NCI-H510A treated with DMSO at 0.1 percent for 48 hours (cell line): Measurements from ENCODE around the gene GNPDA1.
A peak's percentile ranks its signal among the peaks of the same experiment; 100 is the strongest.

ENCODE experiments used
- DNase-seq: peaks from one replicate; lab custom pipeline; 2025; lab: John Stamatoyannopoulos, UW

The GNPDA1 gene

DNA sequence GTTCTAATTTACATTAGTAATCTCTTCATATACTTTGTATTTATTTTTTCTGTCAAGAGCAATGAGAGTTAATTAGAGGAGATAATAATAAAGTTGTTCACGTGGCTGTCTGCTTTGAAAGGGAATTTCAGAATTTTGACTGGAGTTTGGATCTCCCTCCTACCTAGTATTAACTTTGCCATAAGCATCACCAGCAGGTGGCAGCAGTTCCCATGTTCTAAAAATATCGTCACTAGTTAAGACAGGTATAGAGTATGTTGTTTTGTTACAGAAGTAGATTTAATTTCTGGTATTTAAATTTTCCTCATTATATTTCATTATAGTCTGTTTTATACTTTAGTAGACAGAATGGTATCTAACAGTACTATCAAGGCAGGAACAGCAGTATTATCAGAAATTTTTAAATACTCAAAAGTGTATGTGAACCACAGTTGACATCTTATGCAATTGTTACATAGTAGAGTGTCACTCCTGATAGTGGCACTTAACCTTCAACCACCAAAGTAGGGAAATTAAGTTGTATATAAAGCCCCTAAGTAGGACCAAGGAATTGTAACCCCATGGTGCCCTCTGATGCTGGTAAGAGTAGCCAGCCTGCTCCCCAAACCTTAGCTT lies 20.4 kb downstream of the GNPDA1 start:
- DNase-seq: peak; percentile 27

DNA sequence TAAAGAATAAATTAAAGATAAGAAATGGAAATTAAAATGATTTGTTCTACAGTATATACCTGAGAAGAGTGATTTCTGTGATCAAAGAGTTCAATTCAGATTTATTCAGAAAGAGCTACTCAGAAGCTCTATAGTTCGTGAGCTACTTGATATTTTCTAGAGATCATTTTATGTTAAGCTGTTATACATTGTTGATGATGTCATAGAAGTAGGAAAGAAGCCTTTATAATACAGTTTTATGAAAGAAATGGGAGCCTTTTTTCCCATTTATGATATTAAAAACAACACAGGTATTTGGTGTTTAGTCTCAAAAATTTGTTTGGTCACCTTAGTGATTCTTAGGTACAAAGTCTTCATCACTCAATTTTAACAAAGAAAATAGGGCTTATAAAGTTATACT lies 23.1 kb downstream of the GNPDA1 start:
- no peak for DNase-seq

DNA sequence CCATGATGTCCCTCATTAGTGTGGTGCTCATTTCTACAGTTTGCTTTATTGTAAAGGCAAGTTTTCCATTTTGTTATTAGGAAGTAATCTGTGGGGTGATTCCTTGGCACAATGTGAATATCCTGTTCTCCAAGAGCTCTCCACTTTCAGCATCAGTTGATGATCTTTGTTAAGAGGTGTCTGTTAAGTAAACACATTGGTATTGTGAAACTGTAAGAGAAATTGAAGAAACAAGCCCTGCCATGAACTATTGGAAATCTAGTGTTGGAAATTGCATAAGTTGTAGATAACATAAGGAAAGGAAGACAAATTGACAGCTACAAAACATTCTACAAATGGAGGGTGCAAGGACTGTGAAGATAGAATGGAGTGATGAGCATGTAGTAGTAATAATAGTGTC lies 26.8 kb downstream of the GNPDA1 start:
- DNase-seq: no peak

DNA sequence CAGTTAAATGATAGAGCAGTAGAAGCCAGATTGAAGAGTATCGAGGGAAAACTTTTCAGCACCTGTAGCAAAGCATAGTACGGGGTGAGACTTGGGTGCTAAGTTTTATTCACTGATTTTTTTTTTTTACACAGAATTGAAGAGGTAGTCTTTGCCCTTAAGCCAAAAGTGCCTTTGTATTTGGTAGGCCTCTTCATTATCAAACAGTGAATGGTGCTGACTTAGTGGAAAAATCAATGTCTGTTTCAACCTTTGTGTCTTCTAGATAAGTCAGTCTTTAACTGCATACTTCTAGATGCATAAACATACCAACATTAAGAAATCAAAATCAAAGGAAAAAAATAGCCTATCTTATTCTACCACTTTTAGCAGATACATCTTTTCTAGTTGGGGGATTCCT lies 30.2 kb downstream of the GNPDA1 start:
- no peak for DNase-seq

DNA sequence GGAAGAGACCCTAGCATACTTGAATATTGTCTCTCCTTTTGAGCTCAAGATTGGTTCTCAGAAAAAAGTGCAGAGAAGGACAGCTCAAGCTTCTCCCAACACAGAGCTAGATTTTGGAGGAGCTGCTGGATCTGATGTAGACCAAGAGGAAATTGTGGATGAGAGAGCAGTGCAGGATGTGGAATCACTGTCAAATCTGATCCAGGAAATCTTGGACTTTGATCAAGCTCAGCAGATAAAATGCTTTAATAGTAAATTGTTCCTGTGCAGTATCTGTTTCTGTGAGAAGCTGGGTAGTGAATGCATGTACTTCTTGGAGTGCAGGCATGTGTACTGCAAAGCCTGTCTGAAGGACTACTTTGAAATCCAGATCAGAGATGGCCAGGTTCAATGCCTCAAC lies 34.4 kb downstream of the GNPDA1 start:
- DNase-seq: no peak

DNA sequence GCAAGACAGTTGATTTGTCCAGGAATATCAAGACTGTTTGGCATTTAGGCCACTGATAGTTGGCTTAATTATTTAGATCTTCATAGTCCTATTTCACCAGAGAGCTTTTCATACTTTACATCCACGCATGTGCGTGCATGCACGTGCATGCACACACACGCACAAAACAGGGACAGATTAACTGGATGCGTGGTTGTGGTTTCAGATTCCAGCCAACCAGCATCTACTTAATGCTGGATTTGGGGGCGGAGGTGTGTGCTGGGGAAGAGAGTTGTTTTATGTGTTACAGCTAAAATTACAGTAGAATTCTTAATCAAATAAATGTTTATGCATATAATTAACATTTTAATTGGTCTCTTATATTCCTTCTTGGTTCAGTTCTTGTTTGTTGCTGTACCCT lies 36.7 kb downstream of the GNPDA1 start:
- DNase-seq: no peak

DNA sequence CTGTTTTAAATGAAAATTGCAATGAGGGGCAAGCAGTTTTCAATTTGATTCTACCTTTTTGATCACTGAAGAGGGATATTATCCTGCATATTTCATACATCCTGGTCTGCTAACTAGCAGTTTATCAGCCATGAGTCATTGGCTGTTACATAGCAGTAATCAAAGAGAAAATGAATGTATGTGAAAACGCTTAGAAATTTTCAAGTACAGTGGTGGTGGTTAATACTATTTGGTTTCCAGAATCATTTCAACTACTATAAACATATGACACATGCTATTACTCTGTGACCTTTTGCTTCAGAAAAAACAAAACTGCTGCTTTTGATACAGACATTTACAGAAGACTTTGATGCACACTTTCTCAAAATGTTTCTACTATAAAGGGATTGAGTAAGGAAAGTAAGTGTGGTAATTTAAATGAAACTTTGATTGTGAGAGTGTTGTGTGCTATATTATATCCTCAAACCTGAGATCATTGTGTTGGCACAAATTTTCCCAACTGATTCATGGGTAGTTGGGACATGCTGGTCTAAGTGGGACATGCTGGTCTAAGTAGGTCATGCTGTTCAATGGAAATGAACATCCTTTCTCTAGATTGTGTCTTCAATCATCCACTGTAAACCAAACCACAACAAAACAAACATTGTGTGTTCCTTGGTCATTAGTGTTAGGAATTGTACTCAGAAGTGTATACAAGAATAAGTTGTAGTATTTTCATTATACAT lies 38.8 kb downstream of the GNPDA1 start:
- no peak for DNase-seq

DNA sequence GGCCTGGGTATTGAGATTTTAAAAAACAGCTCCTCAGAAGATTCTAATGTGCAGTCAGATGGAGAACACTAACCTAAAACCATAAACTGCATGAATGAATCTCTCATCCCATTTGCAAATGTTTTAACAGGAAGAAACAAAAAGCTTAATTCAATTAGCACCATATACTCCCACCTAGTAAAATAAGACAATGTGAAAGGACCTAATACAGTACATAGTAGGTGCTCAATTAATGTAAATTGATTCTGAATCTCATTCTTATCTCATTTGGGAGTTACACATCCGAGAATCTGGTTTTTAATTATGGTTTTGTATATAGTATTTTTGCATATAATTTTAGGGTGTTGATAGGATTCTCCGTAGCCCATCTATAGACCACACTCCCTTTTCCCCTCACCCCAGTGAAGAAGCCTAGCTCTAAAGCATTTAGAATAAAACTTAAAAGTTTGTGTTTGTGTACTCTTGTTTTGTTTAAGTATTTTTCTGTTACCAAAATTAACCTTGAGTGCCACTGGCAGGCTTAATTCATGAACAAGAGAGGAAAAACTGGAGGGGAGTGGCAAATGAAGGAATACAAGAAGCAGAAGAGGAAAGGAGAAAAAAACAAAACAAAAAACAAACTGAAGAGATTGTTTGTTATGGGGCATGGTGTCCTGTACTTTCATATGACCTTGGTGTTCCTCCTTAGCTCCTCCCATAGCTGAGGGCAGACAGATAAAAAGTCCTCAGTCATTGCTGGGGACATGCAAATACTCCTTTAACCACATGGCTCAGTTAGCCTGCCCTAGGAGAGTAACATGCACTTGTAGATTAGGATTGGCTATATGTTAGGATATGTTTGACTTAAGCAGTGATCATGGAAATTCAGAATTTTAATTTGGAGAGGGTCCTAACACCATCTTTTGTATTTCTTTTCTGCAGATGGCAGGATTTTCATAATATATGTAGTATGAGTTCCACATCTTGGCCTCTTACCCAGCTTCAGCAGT lies 42.8 kb downstream of the GNPDA1 start:
- DNase-seq: peak; percentile 1

DNA sequence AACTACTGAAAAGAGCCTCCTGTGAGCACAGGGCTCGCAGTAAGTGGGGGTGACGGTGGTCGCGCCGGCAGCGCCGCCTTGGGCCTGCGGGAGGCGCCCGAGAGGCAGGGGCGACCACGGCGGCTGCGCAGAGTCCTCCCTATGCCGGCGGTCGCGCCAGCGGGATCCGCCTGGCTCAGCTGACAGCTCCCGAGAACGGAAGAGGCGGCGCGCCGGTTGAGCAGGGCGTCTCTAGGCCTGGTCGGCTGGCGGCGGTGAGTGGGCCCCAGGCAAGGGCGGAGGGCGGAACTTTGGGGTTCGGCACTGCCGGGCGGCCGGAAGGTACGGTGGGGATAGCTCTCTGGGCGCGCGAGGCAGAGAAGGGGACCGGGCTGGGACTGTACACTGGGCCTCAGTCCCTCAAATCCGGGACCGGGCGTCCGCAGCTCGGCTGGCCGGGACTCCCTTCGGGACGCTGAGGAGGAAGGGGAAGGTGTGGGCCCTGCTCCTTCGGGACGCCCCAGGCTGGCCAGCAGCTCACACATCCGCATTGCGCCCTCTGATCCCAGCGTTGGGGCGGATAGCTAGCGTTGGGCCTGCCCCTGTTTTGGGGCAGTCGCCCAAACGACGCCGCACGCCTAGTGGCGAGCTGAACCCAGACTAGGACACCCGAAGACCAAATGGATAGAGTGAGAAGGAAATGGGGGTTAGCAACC lies 43.8 kb downstream of the GNPDA1 start, which contains the start of gene RNF14:
Gene RNF14, plus strand, starts transcription at position 192 of the 695 bp plus-strand sequence. CDS start 4,484 bp downstream, outside the sequence.
- DNase-seq: peak; percentile 75

DNA sequence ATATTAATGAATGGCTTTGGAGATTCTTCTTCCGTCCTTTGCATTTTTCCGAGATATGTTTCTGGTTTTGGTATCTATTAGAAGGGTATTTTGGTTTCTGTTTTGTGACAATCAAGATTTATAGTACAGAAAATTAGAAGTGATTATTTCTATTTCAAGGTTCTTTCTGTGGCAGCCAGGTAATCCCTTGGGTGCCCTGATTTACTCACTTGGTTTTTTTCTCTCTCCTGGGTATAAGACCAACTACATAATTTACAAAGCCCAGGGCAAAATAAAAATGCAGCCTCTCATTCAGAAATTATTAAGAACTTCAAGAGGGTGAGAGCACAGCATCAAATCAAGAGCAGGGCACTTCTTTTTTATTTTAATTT lies 45.9 kb downstream of the GNPDA1 start:
- DNase-seq: no peak

DNA sequence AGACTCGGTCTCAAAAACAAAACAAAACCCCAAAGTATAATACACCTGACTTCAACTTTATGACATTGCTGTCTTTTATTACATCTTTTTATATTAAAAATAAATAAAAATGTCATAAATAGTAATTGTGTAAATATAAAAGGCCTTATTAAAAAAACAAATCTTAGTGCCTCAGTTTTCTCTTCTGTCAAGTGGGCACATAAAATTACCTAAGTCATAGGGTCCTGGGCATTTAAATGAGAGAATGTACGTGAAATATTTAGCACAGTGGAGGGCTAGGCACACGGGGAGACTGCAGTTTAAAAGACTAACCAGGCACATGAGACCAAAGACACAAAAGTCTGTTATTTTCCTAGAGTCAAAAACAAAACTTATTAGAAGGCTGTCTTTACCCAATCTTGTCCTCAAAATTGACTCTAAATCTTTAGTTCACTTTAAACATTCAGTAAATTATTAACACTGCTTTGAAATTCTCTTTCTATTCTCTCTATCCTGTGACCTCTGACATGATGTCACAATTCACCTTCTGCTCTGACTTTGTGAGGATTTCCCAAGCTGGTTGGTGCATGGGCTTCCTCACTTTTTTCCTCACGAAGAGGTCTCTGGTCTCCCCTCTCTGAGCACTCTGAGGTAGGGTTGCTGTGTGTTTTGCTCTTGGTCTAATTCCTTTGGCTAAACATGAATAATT lies 46.4 kb downstream of the GNPDA1 start:
- no peak for DNase-seq

DNA sequence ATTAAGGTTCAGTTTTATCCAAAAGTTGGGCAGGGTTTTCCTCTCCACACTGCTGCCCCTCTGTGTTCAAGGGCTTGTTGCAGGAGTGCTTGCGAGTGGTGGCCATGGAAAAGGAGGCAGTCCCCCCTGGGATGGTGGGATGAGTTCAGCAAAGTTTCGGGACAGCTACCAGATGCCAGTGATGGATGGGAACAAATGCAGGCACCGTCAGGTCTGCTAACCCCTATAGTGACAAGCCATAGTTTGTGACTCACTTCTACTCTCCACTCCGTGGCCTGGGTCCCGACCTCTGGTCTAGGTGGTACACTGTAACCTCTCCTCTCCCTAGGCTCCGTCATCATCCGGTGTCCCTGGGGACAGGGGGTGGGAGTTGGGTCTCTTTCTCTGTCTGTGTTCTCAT lies 47.8 kb downstream of the GNPDA1 start:
- no peak for DNase-seq

DNA sequence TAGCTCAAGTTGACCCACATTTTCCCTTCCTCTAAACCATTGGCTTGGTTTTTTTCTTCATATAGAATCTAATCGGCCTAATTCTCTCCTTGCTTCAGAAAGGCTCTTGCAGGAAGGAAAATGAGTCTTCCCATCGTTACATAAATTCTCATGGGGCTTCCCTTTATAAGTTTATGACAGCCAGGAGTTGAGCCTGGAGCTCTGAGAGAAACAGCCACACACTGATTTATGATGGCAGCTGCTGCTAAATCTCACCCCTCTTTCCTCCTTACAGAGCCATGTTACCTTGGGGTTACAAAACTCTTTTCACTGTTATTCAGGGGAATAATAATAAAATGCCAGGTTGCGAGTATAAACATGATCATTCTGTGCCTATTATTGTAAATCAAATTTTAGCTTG lies 49.1 kb downstream of the GNPDA1 start:
- no peak for DNase-seq

DNA sequence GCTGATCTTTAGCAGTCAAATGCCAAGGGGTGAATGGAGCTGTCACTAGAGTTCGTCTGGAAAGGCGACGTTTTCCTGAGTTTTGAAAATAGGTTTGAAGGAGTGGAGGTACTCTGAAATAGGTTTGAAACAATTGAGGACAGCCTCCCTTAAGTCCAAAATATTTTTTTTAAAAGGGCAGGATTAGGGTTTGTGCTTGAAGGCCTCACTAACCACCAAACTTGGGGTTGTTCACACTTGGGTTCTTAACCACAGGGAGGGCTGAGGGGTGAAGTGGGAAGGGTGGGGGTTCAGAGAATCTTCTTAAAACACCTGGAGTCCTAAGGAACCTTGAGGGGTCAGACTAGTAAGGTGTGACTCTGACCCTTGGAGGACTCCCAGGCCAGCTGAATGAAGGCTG lies 51.4 kb downstream of the GNPDA1 start:
- DNase-seq: no peak

DNA sequence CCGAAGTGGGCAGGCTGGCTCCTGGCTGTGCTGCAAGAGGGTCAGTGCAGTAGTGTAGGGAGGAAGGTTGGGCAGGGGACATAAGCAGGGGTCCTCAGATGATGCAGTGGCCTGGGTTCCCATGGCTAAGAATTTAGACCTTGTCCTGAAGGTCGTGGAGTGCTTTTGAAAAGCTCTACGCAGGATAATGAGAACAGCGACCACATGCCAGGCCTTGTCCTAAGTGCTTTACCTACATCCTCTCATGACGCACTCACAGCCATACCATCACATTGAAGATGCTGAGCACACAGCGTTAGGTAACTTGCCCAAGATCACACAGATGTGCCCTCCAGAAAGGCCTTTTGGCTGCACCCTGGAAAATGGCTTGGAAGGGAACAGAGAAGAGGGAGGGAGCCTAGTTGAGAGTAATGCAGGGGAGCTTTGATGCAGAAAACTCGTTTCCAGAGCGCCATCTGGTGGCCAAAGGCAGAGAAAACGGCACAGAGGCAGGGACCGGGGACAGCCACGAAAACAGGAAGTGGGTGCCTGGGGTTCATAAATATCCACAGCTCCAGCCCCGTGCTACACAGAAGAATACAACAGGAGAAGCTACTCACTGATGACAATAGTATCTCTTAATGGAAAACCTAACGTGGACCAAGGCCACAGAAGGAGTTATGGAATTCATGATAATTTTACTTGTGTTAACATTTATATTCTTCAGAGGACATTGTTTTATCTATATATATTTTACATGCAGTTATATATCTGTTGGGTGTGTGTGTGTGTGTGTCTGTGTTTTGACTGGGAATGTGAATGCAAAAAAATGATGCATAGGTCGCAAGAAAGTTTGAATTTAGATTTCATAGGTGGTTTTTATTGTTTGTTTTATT lies 52.1 kb downstream of the GNPDA1 start:
- DNase-seq: peak; percentile 77

DNA sequence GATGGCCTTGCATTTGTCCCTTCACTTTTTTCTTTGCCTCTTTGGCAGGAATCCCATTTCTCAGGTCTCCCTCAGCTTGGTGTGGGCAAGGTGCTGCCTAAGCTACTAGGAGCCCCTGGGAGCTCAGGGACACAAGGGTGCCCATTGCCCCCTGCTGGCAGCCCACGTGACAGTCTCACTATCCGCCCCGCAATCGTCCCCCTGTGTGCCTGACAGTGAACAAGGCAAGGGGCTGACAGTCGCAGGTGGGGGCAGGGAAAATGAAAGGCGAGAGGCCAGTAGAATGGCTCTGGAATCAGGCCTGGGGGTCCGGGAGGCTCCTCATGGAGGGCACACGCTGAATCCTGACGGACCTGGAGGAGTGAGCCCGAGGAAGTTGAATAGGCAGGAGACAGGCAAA lies 52.8 kb downstream of the GNPDA1 start:
- DNase-seq: no peak

DNA sequence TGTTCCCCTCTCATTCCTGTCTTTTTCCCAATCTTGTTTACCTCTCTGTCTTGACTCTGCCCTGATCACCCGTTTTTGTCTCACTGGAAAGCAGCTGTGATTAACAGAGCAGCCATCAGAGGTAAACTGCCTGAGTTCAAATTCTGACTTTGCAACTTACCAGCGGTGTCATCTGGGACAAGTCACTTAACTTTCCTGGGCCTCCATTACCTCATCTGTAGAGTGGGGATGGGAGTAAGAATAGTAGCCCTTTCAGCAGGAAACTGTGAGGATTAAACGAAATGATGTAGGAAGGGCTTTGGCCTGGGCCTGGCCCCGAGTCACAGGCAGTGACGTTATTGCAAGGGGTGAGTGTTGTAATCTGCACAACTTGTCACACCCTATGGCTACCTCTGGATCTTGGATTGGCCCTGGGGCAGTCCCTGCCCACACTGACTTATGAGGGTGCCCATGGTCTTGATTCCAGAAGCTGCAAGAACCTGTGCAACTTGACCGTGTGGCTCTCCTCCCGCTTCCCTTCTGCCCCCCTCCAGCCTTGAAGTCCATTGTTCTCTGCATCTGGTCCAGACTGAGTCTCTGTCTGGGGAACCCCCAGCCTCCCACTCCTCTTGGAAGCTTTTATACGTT lies 54.2 kb downstream of the GNPDA1 start:
- DNase-seq: no peak

DNA sequence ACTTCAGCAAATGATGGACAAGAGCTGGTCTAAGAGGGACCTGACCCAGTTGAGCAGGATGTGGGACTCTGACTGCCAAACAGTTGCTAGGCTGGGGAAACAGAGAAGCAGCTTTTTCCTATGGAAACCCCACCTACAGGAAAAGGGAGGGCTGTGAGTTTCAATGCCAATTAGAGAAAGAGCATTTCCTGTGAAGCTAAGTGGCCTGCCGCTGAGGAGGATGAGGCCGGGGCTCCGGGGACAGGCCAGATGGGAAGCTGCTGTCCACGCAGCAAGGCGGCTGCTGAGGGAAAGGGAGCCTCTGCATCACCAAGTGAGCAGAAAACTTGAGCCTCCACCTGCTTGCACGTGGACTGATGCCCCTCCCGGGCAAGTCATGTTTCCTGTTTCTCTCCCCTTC lies 54.7 kb downstream of the GNPDA1 start, which contains the start of gene PCDH12:
Gene PCDH12, minus strand, starts transcription at position 90 of the 400 bp plus-strand sequence. CDS start 351 bp downstream, outside the sequence.
- DNase-seq: peak; percentile 39

DNA sequence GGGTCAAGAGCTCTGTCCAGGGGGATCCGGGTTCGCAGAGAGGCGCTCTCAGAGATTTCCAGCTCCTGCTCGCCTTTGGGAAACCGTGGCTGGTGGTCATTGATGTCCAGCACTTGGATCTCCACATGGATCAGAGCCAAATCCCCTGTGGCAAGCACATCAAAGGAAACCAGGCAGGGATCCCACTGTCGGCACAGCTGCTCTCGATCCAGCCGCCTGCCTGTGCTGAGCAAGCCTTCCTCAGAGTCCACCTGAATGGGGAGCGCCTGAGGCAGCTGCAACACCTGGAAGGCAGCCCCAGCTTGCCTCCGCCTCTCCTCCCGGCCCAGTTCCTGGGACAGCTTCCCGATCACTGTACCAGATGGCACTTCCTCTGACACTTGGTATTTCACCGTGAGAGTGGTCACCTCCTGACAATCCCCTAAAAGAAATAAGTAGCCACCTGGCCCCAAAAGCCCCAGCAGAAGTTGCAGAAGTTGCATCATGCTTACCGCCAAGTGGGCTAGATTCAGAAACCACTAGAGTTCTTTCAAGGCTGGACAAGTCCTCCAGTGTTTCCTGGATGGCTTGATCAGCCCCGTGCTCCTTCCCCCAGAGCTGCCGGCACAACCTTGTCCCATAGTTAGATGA lies 55.3 kb downstream of the GNPDA1 start:
- DNase-seq: peak; percentile 36
